NCI-H1436 treated with DMSO at 0.1 percent for 48 hours (cell line): Measurements from ENCODE around the gene PAQR7.
A peak's percentile ranks its signal among the peaks of the same experiment; 100 is the strongest.

Experiments
- DNase-seq: peaks from one replicate; lab custom pipeline; 2025; lab: John Stamatoyannopoulos, UW

Gene PAQR7

DNA sequence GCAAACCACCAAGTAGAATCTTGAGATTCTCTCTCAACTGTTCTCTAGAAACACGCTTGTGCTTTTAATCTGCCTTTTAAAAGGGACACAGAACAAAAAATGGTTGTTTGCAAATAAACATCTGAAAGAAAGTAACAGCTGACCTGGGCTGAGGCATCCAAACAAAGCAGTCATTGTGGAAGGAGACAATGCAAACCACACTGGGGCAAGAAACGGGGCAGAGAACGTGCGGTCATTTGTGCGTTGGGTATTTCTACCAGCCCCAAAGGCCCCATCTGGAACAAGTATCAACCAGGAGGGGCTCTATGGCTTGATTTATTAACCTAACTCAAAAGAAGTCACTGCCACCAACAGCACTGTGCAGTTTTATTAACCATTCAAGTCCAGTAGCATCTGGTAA is 24.7 kb upstream of the PAQR7 start:
- no peak for DNase-seq

DNA sequence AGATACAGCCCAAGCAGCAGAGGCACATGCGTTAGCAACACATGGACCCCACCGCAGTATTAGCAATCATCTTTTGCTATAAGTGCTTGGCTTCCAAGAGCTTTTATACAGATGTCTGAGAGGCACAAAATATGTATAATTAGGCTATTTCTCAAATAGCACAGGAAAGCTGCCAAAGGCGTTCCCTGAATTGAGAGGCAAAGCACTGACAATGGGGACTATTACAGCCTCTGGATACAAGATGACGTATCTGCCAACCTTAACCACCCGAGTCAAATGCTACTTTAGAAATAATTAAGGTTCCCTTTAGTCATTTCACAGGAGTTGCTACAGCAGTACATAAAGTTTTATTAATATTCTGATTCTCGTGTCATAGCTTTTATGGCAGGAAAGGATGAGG is 24.3 kb upstream of the PAQR7 start:
- peak; percentile 80 for DNase-seq

DNA sequence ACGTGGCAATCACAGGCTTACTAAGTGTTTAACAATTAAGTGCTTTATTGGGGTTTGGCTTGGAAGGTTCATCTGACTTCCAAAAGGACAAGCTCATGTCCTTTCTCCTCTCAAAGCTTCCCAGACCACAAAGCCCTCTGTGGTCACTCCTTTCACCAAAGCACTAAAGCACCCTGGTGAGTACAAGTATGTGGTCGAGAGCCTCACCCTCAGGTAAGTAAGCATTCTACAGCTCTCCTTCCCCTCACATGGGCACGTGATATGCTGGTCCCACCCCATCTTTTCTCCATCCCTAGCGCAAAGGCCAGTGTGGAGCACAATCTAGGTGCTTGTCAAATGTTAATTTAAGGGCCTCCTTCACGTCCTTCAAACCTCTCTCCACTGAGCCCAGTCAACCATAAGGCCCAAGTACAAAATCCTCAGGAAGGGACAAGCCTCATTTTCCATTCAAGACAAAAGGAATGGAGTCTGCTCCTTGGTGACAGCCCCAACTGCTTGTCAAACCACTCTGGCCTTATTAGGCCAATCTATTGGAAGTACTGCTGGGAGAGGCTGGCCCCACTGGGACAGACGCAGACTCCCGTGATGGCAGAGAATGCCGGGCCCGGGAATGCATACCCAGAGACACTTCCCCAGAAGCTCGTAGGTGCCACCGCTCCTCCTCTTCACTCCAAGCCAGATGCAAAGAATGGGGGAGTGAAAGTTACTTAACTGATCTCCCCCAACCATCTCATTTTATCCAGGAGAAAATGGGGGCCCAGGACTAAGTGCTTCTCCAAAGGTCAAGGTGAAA is 22.9 kb upstream of the PAQR7 start:
- DNase-seq, result no peak

DNA sequence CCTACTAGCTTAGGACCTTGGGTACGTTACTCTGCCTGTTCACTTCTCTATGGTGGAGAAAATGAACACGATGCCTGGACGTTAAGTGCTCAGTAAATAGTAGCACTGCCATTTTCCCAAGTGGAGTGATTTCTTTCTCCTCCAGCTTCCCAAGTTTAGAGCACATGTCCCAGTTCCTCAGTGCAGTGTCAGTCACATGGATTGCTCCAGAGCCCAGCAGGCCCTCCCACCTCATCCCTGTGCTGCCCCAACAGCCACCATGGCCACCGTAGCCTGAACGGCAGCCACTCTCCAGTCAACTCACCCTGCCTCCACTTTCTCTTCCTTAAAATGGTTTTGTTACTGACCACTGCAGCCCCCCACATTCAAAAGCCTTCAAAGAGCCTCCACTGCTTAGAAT is 22.2 kb upstream of the PAQR7 start:
- no peak for DNase-seq

GRCh38 chr1:25896266-25896665 is 20.8 kb upstream of the PAQR7 start:
- DNase-seq, result no peak

GRCh38 chr1:25895365-25895990 is 20.0 kb upstream of the PAQR7 start:
- DNase-seq, result peak; percentile 27

DNA sequence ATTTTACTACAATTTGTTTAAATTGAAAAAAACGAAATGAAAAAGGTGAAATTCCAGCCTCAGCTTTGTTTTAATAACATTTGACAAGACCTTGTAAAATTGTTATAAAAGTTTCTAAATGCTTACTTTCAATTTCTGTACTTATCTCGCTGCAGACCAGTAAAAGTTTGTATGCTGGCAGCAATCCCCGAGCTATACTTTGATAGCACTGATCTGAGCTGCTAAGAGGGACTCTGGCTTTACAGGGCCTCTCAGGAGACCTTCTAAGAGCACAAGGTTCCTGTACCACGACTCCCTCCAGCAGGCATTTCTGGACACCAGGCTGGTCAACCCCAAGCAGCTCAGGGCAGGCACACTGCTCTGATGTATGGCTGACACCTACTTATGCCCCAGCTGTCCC is 17.6 kb upstream of the PAQR7 start:
- no peak for DNase-seq

DNA sequence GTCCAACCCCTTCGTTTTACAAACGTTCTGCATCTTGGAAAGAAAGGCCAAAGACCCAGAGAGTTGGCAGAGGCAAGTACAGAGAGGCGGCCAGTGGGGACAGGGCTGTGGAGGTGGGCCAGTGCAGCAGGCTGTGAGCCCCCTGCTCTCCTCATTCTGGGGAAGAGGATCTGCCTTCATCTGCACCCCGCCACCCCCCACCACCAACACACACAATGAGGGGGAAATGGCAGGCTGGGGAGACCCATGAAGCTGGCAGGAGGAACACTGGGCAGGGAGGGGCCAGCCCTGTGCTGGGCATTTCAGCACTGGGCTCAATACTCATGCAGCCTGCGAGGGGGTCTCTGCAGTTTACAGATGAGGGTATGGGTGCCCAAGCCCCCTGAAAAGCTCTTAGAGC is 16.1 kb upstream of the PAQR7 start:
- no peak for DNase-seq

- DNase-seq, result no peak
Measured at GRCh38 chr1:25890239-25891034, 14.9 kb upstream of the PAQR7 start.

- no peak for DNase-seq
Measured at GRCh38 chr1:25889470-25889869, 14.0 kb upstream of the PAQR7 start.

GRCh38 chr1:25888426-25888987 is 13.0 kb upstream of the PAQR7 start:
- DNase-seq, result no peak

GRCh38 chr1:25885602-25886001 is 10.1 kb upstream of the PAQR7 start:
- no peak for DNase-seq

GRCh38 chr1:25881266-25881665 is 5.8 kb upstream of the PAQR7 start:
- DNase-seq, result no peak

DNA sequence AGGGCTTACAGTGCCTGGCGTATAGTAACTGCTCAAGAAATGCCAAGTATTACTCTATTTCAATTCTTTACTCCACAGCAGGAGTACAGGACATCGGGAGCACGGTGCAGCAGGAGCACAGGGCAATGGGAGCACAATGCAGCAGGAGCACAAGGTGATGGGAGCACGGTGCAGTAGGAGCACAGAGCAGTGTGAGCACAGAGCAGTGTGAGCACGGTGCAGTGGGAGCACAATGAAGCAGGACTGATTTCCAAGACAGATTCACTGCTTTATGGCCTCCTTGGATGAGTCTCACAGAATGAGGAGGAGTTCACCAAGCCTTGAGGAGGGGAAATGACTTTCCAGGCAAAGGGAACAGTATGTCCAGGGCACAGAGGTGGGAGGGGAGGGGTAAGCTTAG is 5.0 kb upstream of the PAQR7 start:
- no peak for DNase-seq

DNA sequence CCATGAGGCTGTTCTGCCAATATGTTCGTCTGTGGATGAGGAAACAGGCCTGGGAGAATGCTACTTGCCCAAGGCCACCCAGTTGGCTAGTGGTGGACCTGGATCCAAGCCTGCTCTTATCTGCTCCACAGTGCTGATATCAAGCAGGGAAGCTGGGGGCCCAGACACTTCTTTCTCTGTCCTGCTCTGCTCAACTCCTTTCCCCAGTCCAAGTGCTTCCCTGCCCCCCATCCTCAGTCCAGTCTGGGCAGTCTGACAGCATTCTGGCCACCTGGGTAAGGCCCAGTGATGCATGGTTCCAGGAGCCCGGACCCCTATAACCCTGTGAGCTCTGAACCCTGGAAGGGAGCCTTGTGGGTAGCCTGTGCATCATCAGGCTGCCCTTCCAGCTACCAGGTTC is 4.2 kb upstream of the PAQR7 start:
- no peak for DNase-seq

GRCh38 chr1:25878690-25879089 is 3.2 kb upstream of the PAQR7 start:
- no peak for DNase-seq

DNA sequence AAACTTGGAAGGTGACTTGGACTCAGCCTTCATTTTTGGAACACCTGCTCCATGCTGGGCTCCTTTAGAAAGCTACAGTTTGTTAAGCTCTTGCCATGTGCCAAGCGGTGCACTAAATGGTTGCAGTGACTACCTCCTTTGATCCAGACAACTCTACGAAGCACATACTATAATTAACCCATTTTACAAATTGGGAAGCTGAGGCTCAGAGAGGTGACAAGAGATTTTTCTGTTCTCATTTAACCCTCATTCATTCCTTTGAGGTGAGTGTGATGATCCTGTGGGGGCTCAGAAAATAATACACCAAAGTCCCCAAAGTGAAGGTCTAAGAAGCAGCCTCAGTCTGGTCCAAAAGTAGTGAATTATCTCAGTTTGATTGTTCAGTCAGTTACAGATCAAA is 1.6 kb upstream of the PAQR7 start:
- DNase-seq, result no peak

DNA sequence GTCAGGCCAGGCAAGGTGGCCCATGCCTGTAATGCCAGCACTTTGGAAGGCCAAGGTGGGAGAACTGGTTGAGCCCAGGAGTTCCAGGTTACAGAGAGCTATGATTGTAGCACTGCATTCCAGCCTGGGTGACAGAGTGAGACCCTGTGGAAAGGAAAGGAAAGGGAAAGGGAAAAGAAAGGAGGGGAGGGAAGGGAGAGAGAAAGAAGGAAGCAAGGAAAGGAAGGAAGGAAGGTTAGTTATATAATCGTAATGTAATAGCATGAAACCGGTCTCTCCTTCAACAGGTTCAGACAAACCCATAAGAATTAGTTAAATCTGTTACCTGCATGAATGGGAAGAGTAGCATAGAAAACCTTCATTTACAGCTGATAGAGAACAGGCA is 1.2 kb upstream of the PAQR7 start:
- DNase-seq, result no peak

DNA sequence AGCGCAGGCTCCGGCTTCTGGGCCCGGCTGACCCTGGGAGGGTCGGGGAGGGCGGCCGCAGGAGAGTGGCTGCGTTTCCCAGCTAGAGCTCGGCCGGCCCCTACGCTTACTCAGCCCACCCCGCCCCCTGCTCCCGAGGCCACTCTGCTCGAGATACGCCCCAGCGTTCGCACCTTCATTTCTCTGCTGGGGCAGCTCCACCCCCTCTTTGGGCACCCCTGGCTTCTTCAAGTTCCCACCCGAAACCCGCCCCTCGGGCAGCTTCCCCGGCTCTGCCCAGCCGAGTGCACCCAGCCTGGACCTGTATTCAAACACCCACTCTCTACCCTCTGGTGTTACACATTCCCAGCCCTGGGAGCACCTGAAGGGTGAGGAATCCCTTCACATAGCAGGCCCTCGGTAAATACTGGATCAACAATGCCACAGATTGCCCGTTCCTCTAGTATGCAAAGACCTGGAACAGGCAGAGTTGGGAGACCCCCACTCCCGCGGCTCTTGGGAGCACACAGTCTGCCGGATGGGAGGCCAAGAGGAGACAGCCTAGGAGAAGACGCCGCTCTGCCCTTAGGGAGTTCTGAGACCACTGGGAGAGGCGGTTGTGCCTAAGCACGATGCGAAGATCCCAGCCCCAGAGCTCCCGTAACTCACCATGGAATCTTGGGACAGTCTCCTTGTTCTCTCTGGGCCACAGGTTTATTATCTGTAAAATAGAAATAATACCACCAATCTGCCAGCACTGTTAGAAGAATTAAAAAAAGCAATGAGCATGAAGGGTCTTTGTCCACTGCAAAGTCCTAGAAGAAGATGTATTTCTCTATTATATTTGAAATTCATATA is 566 bp upstream of the PAQR7 start:
- no peak for DNase-seq

- DNase-seq, result no peak
Measured at GRCh38 chr1:25874635-25875153, 814 bp downstream of the PAQR7 start.

DNA sequence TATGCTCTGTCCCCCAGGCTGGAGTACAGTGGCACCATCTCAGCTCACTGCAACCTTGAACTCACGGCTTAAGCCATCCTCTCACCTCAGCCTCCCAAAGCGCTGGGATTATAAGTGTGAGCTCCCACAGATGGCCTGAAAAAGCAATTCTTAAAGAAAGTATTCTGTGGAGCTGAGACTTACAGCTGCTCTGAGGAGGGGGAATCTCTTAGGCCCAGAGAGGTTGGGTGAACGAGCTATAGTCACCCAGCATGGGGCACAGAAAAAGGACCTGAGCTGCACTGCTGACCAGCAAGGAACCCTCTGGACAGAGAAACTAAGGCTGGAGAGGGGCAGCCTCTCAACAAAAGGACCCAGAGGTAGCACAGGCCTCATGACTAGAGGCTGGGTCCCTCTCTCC is 1.3 kb downstream of the PAQR7 start:
- no peak for DNase-seq

GRCh38 chr1:25873120-25873519 is 2.4 kb downstream of the PAQR7 start:
- DNase-seq, result no peak
